Mammary epithelial cell (primary cell): ENCODE results near the gene GRAMD1B.
"Not testable (repeated sequence)": the region's sequence is repeated elsewhere in the genome, so short reads cannot be mapped to it uniquely, and the experiment has no call there.

ENCODE experiments used
- CTCF ChIP-seq, 2 donors: IDR thresholded peaks in 1 of 2; conservative IDR thresholded peaks in 1 of 2; 2 replicates each; pipeline ENCODE4 v1.5.1; 2011 to 2012; ENCODE audit warnings: inconsistent platforms in 2 of 2, low read length in 2 of 2, mild to moderate bottlenecking in 2 of 2, control low read depth in 1 of 2, low read depth in 1 of 2; ENCODE audit not compliant: insufficient read depth in 1 of 2; ENCODE audit errors: extremely low read depth in 1 of 2
- EZH2 ChIP-seq: IDR thresholded peaks from 2 replicates; pipeline ENCODE4 v1.6.1; 2012; ENCODE audit warnings: low read length, inconsistent platforms, borderline replicate concordance

GRCh38 chr11:123659965-123660364 is 229.9 kb downstream of the GRAMD1B start:
- TF ChIP-seq CTCF (conservative IDR thresholded peaks at IDR 0.05 in 1 of 2, IDR thresholded peaks at IDR 0.05 in 1 of 2; ENCODE audit: extremely low read depth in 1 of 2, insufficient read depth in 1 of 2, low read depth in 1 of 2, low read length in 2 of 2); EZH2: not testable (repeated sequence)
